ENCODE measurements around the gene KRTAP4-9.
"Not testable (repeated sequence)": the region's sequence is repeated elsewhere in the genome, so short reads cannot be mapped to it uniquely, and the experiment has no call there.

Gene KRTAP4-9

GRCh38 chr17:41065829-41066624 lies 39.2 kb upstream of the KRTAP4-9 start, which contains the start of gene KRTAP2-4:
Gene KRTAP2-4 (minus strand): TSS chr17:41065879. CDS start chr17:41065845, 34 bp downstream.
- no peaks in the 10 kb centered on the region for H3K36me3 ChIP-seq (ENCODE audit: control insufficient read depth in 5 of 5, insufficient read depth in 5 of 5, low read length in 5 of 5)
- H3K9ac ChIP-seq (ENCODE audit: low read length in 5 of 5): no peak within 1 kb of the TSS
- H3K4me1 ChIP-seq (ENCODE audit: control insufficient read depth in 5 of 5, insufficient read depth in 5 of 5, low read length in 5 of 5): no peaks in the 10 kb centered on the region
- no peaks in the 10 kb centered on the region for H3K9me3 ChIP-seq (ENCODE audit: control insufficient read depth in 5 of 5, low read length in 5 of 5)
- H3K27me3 ChIP-seq (ENCODE audit: control insufficient read depth in 5 of 5, insufficient read depth in 4 of 5, low read length in 5 of 5): no peaks in the 10 kb centered on the region
- no peak within 1 kb of the TSS for H3K27ac ChIP-seq (ENCODE audit: low read depth, low read length)
- no peak within 1 kb of the TSS for H3K4me3 ChIP-seq (ENCODE audit: low read depth in 1 of 5, low read length in 5 of 5)

DNA sequence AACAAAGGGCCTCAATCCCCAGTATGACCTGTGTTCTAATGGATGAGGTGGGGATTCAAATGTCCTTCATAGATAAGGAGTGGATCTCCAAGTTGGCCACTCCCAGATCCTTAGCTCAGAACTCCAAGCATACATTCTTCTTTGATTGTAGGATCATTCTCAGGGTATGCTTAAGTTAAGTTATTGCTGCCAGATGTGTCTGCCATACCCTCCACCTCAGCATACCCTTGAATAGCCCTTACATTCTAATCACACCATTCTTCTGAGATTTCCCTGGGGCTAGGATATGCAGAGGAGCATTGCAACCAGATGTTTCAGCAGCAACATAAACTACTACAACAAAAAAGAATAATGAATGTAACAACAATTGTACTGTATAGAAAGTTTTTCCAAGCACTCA lies 37.9 kb upstream of the KRTAP4-9 start:
- Histone ChIP-seq H3K9ac (ENCODE audit: low read length in 5 of 5) (no peak overlapping the region), H3K4me1 (ENCODE audit: control insufficient read depth in 5 of 5, insufficient read depth in 5 of 5, low read length in 5 of 5) (no peaks in the 10 kb centered on the region), H3K36me3 (ENCODE audit: control insufficient read depth in 5 of 5, insufficient read depth in 5 of 5, low read length in 5 of 5) (no peaks in the 10 kb centered on the region), H3K27ac (ENCODE audit: low read depth, low read length) (no peak overlapping the region), H3K4me3 (ENCODE audit: low read depth in 1 of 5, low read length in 5 of 5) (no peak overlapping the region), H3K9me3 (ENCODE audit: control insufficient read depth in 5 of 5, low read length in 5 of 5) (no peaks in the 10 kb centered on the region), H3K27me3 (ENCODE audit: control insufficient read depth in 5 of 5, insufficient read depth in 4 of 5, low read length in 5 of 5) (no peaks in the 10 kb centered on the region)

DNA sequence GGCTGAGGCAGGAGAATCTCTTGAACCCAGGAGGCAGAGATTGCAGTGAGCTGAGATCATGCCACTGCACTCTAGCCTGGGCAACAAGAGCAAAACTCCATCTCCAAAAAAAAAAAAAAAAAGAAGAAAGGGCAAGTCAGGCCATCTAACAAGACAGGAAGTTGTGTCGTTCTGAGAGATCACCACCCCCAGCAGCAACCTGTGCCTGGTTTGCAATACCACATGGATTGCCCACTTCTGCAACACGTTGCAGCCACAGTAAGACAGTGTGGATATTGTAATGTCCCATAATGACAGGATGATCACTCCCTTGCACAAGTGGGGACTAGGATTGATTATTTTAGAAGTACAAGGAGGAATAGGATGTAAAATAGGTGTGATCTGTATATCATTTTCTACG lies 36.2 kb upstream of the KRTAP4-9 start:
- Histone ChIP-seq H3K4me3 (ENCODE audit: low read depth in 1 of 5, low read length in 5 of 5) (no peak overlapping the region), H3K27ac (ENCODE audit: low read depth, low read length) (no peak overlapping the region), H3K4me1 (ENCODE audit: control insufficient read depth in 5 of 5, insufficient read depth in 5 of 5, low read length in 5 of 5) (no peaks in the 10 kb centered on the region), H3K36me3 (ENCODE audit: control insufficient read depth in 5 of 5, insufficient read depth in 5 of 5, low read length in 5 of 5) (no peaks in the 10 kb centered on the region), H3K27me3 (ENCODE audit: control insufficient read depth in 5 of 5, insufficient read depth in 4 of 5, low read length in 5 of 5) (no peaks in the 10 kb centered on the region), H3K9me3 (ENCODE audit: control insufficient read depth in 5 of 5, low read length in 5 of 5) (no peaks in the 10 kb centered on the region), H3K9ac (ENCODE audit: low read length in 5 of 5) (no peak overlapping the region)

- no peak overlapping the region for H3K27ac ChIP-seq (ENCODE audit: low read depth, low read length)
- H3K4me3 ChIP-seq (ENCODE audit: low read depth in 1 of 5, low read length in 5 of 5): no peak overlapping the region
- H3K36me3 ChIP-seq (ENCODE audit: control insufficient read depth in 5 of 5, insufficient read depth in 5 of 5, low read length in 5 of 5): no peaks in the 10 kb centered on the region
- H3K9ac ChIP-seq (ENCODE audit: low read length in 5 of 5): no peak overlapping the region
- H3K4me1 ChIP-seq (ENCODE audit: control insufficient read depth in 5 of 5, insufficient read depth in 5 of 5, low read length in 5 of 5): no peaks in the 10 kb centered on the region
- no peaks in the 10 kb centered on the region for H3K9me3 ChIP-seq (ENCODE audit: control insufficient read depth in 5 of 5, low read length in 5 of 5)
- no peaks in the 10 kb centered on the region for H3K27me3 ChIP-seq (ENCODE audit: control insufficient read depth in 5 of 5, insufficient read depth in 4 of 5, low read length in 5 of 5)
These were observed 33.4 kb upstream of the KRTAP4-9 start for GRCh38 chr17:41071606-41072360.

GRCh38 chr17:41073676-41074075 lies 31.5 kb upstream of the KRTAP4-9 start:
- Histone ChIP-seq H3K4me1 (ENCODE audit: control insufficient read depth in 5 of 5, insufficient read depth in 5 of 5, low read length in 5 of 5) (no peaks in the 10 kb centered on the region), H3K9ac (ENCODE audit: low read length in 5 of 5) (no peak overlapping the region), H3K4me3 (ENCODE audit: low read depth in 1 of 5, low read length in 5 of 5) (no peak overlapping the region), H3K27ac (ENCODE audit: low read depth, low read length) (no peak overlapping the region), H3K9me3 (ENCODE audit: control insufficient read depth in 5 of 5, low read length in 5 of 5) (no peaks in the 10 kb centered on the region), H3K36me3 (ENCODE audit: control insufficient read depth in 5 of 5, insufficient read depth in 5 of 5, low read length in 5 of 5) (no peaks in the 10 kb centered on the region), H3K27me3 (ENCODE audit: control insufficient read depth in 5 of 5, insufficient read depth in 4 of 5, low read length in 5 of 5) (no peaks in the 10 kb centered on the region)

- H3K36me3 ChIP-seq (ENCODE audit: control insufficient read depth in 5 of 5, insufficient read depth in 5 of 5, low read length in 5 of 5): no peaks in the 10 kb centered on the region
- no peak overlapping the region for H3K9ac ChIP-seq (ENCODE audit: low read length in 5 of 5)
- H3K4me1 ChIP-seq (ENCODE audit: control insufficient read depth in 5 of 5, insufficient read depth in 5 of 5, low read length in 5 of 5): no peaks in the 10 kb centered on the region
- H3K9me3 ChIP-seq (ENCODE audit: control insufficient read depth in 5 of 5, low read length in 5 of 5): no peaks in the 10 kb centered on the region
- H3K27ac ChIP-seq (ENCODE audit: low read depth, low read length): no peak overlapping the region
- H3K27me3 ChIP-seq (ENCODE audit: control insufficient read depth in 5 of 5, insufficient read depth in 4 of 5, low read length in 5 of 5): no peaks in the 10 kb centered on the region
- no peak overlapping the region for H3K4me3 ChIP-seq (ENCODE audit: low read depth in 1 of 5, low read length in 5 of 5)
These were observed 28.4 kb upstream of the KRTAP4-9 start for GRCh38 chr17:41076788-41077187.

DNA sequence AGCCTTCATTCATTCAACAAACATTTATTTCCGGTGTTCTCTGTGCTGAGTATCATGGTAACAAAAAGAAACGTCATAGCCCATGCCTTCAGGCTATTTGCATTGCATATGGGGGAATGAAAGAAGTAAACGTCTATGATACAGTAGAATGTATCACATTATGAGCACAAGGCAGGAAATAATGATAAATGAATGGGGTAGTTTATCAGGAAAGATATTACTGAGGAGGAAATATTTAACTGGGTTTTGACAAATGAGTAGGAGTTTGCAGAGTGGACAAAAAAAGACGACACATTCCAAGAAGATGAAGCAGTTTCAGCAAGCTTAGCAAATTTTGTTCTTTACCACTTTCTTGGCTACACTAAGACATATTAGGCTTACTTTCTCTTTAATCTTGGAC lies 22.6 kb upstream of the KRTAP4-9 start:
- Histone ChIP-seq H3K4me1 (ENCODE audit: control insufficient read depth in 5 of 5, insufficient read depth in 5 of 5, low read length in 5 of 5) (no peaks in the 10 kb centered on the region), H3K36me3 (ENCODE audit: control insufficient read depth in 5 of 5, insufficient read depth in 5 of 5, low read length in 5 of 5) (no peaks in the 10 kb centered on the region), H3K4me3 (ENCODE audit: low read depth in 1 of 5, low read length in 5 of 5) (no peak overlapping the region), H3K9ac (ENCODE audit: low read length in 5 of 5) (no peak overlapping the region), H3K27me3 (ENCODE audit: control insufficient read depth in 5 of 5, insufficient read depth in 4 of 5, low read length in 5 of 5) (no peaks in the 10 kb centered on the region), H3K27ac (ENCODE audit: low read depth, low read length) (no peak overlapping the region), H3K9me3 (ENCODE audit: control insufficient read depth in 5 of 5, low read length in 5 of 5) (no peaks in the 10 kb centered on the region)

- H3K4me3 ChIP-seq (ENCODE audit: low read depth in 1 of 5, low read length in 5 of 5); H3K9me3 ChIP-seq (ENCODE audit: control insufficient read depth in 5 of 5, low read length in 5 of 5); H3K4me1 ChIP-seq (ENCODE audit: control insufficient read depth in 5 of 5, insufficient read depth in 5 of 5, low read length in 5 of 5); H3K9ac ChIP-seq (ENCODE audit: low read length in 5 of 5); H3K36me3 ChIP-seq (ENCODE audit: control insufficient read depth in 5 of 5, insufficient read depth in 5 of 5, low read length in 5 of 5); H3K27me3 ChIP-seq (ENCODE audit: control insufficient read depth in 5 of 5, insufficient read depth in 4 of 5, low read length in 5 of 5); H3K27ac ChIP-seq (ENCODE audit: low read depth, low read length): not testable (repeated sequence)
These were observed 21.8 kb upstream of the KRTAP4-9 start for GRCh38 chr17:41083427-41083826.

DNA sequence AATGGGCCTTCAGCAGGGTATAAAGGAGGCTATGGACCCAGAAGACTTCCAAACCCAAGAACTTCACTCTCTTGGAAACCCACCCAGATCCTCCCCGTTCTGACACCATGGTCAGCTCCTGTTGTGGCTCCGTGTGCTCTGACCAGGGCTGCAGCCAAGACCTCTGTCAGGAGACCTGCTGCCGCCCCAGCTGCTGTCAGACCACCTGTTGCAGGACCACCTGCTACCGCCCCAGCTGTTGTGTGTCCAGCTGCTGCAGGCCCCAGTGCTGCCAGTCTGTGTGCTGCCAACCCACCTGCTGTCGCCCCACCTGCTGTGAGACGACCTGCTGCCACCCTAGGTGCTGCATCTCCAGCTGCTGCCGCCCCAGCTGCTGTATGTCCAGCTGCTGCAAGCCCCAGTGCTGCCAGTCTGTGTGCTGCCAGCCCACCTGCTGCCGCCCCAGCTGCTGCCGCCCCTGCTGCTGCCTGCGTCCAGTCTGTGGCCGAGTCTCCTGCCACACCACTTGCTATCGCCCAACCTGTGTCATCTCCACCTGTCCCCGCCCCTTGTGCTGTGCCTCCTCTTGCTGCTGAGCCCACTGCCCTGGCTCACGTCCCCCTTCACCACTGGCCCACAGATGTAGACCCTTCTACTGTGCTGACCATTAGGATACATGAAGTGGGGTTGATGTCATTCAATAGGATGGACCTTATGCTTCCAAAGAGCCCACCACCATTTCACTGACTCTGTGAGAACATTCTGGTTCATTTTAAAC lies 20.9 kb upstream of the KRTAP4-9 start, which contains the start of gene KRTAP4-7:
KRTAP4-7 (plus strand) TSS at position 51 of the 757 bp plus-strand sequence; CDS start at position 108, 57 bp downstream.
- not testable (repeated sequence) for H3K9ac ChIP-seq (ENCODE audit: low read length in 5 of 5)

More for the DNA sequence above, 20.9 kb upstream of the KRTAP4-9 start, which contains the start of gene KRTAP4-7:
- not testable (repeated sequence) for H3K4me3 ChIP-seq (ENCODE audit: low read depth in 1 of 5, low read length in 5 of 5); H3K27me3 ChIP-seq (ENCODE audit: control insufficient read depth in 5 of 5, insufficient read depth in 4 of 5, low read length in 5 of 5); H3K9me3 ChIP-seq (ENCODE audit: control insufficient read depth in 5 of 5, low read length in 5 of 5); H3K36me3 ChIP-seq (ENCODE audit: control insufficient read depth in 5 of 5, insufficient read depth in 5 of 5, low read length in 5 of 5); H3K27ac ChIP-seq (ENCODE audit: low read depth, low read length); H3K4me1 ChIP-seq (ENCODE audit: control insufficient read depth in 5 of 5, insufficient read depth in 5 of 5, low read length in 5 of 5)
